ENCODE data around the gene EXD3. TPM values are rescaled to one million over a fixed set of nuclear protein-coding genes. Genes with fewer than 3 reads are reported as not detected.
"Not testable (repeated sequence)": the region's sequence is repeated elsewhere in the genome, so short reads cannot be mapped to it uniquely, and the experiment has no call there.

Gene EXD3
- total RNA-seq, 1 donor from 2014 or later, result 8.1 TPM

DNA sequence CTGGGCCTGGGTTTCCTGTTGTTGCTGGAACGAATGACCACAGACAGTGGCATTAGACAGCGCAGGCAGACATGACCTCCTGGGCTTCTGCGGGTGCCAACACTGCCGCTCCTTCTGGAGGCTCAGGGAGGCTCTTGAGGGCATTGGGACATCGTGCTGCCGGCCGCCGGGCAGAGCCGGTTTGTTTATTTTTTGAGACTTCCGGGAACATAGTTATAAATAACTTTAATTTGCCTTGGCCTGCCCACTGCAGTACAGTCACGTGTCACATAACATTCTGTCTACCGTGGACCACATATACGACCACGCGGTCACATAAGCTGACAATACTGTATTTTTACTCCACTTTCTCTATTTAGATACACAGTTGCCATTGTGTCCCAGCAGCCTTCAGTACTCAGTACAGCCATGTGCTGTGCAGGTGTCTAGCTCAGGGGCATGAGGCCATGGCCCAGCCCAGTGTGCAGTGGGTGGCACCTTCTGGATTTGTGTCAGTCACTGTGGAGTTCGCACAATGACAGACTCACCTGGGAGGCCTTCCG, 153.7 kb downstream of the EXD3 start:
- ATAC-seq, result peak; percentile 16

- no peak for ATAC-seq
Observed at GRCh38 chr9:137268538-137269201, 154.3 kb downstream of the EXD3 start.

- peak; percentile 1 for ATAC-seq
Observed at GRCh38 chr9:137267933-137268355, 155.0 kb downstream of the EXD3 start.

DNA sequence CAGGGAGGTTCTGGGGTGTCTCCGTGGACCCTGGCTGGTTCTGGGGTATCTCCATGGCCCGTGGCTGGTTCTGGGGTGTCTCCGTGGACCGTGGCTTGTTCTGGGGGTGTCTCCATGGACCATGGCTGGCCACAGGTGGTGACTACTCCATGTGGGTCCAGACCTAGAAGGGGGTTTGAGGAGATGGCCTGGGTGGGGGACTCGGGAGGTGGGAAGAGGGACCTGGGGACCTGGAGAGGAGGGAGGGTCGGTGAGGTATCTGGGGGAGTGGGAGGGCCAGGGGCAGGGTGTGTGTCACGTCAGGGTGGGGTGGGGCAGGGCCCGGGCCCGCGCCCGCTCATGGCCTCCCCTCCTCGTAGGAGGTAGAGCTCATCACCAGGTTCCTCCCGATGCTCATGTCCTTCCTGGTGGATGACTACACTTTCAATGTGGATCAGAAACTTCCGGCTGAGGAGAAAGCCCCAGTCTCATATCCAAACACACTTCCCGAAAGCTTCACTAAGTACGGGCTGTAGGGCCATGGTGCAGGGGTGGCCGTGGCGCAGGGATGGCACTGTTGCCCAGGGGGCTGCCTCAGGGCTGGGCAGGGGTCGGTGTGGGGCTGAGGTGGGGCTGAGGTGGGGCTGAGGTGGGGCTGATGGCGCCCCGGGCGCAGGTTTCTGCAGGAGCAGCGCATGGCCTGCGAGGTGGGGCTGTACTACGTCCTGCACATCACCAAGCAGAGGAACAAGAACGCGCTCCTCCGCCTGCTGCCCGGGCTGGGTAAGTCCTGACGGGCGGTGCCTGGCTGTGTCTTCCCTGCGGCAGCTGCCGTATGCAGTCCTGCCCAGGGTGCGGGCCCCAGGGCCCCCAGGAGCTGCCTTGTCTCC, 156.1 kb downstream of the EXD3 start:
- no peak for ATAC-seq

DNA sequence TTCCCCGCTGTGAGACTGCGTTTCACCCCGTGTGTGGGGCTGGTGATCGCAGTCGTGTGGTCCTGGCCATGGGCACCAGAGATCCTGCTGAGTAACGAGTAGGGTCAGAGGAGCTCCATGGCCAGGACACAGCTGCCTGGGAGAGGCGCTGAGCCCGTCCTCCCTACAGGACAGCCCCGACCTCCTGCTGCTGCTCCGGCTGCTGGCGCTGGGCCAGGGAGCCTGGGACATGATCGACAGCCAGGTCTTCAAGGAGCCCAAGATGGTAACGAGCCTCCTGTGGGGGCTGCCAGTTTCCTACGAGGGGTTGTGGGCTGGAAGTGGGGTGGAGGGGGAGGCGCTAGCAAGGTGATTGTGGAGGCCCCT, 156.8 kb downstream of the EXD3 start:
- no peak for ATAC-seq

DNA sequence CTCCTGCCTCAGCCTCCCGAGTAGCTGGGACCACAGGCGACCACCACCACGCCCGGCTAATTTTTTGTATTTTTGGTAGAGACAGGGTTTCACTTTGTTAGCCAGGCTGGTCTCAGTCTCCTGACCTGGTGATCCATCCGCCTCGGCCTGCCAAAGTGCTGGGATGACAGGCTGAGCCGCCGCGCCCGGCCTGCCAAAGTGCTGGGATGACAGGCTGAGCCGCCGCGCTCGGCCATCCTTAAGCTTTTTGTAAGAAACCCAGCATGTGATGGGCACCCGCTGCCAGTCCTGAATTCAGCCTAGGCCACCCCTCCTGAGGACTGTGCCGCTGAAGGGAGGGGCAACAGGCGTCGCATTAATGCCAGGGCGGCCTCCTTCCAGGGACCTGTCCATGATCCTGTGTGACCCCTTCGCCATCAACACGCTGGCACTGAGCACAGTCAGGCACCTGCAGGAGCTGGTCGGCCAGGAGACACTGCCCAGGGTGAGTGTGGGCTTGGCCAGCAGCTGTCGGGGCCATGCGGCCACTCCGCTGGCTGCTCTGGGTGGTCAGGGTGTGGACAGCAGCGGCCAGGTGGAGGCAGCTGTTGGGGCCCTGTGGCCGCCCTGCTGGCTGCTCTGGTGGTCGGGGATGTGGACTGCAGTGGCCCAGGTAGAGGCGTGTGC, 157.3 kb downstream of the EXD3 start:
- ATAC-seq, result no peak

- ATAC-seq, result no peak
Observed at GRCh38 chr9:137264067-137264466, 158.9 kb downstream of the EXD3 start.

GRCh38 chr9:137263506-137263905, 159.5 kb downstream of the EXD3 start:
- ATAC-seq, result no peak

DNA sequence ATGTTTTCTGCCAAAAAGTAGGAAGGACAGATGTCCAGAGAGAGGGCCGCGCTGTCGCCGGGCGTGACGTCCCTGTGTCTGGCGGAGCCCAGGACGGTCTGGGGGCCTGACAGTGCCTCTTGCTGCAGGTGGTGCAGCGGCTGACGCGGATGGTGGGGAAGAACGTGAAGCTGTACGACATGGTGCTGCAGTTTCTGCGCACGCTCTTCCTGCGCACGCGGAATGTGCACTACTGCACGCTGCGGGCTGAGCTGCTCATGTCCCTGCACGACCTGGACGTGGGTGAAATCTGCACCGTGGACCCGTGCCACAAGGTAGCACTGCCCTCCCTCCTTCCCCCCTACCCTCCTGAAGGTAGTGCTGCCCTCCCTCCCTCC, 160.1 kb downstream of the EXD3 start:
- no peak for ATAC-seq

- not testable (repeated sequence) for ATAC-seq
Observed at GRCh38 chr9:137262173-137262908, 160.6 kb downstream of the EXD3 start.

Other genes starting within 250 kb of the EXD3 start
- 25.0 TPM for gene ANAPC2, start 234.6 kb downstream of the EXD3 start, total RNA-seq
- gene SSNA1, start 234.5 kb downstream of the EXD3 start, total RNA-seq, result 86.8 TPM
- 20.5 TPM for gene TPRN, start 222.4 kb downstream of the EXD3 start, total RNA-seq
- 24.8 TPM for gene TMEM203, start 217.5 kb downstream of the EXD3 start, total RNA-seq
- gene NDOR1, start 217.5 kb downstream of the EXD3 start, total RNA-seq, result 8.6 TPM
- gene RNF208, start 200.9 kb downstream of the EXD3 start, total RNA-seq, result 11.2 TPM
- 156 TPM for gene CYSRT1, start 198.0 kb downstream of the EXD3 start, total RNA-seq
- gene RNF224, start 195.7 kb downstream of the EXD3 start, total RNA-seq, result 2.7 TPM
- 0.68 TPM for gene SLC34A3, start 192.3 kb downstream of the EXD3 start, total RNA-seq
- 321 TPM for gene TUBB4B, start 181.9 kb downstream of the EXD3 start, total RNA-seq
- not detected for gene STPG3, start 171.9 kb downstream of the EXD3 start, total RNA-seq
- 36.7 TPM for gene NELFB, start 167.8 kb downstream of the EXD3 start, total RNA-seq
- 15.4 TPM for gene TOR4A, start 145.4 kb downstream of the EXD3 start, total RNA-seq
- gene NRARP, start 120.9 kb downstream of the EXD3 start, total RNA-seq, result 20.4 TPM
- gene NOXA1, start 231 bp upstream of the EXD3 start, total RNA-seq, result 5.5 TPM
- gene ENTPD8, start 18.2 kb upstream of the EXD3 start, total RNA-seq, result not detected
- 13.9 TPM for gene NSMF, start 36.2 kb upstream of the EXD3 start, total RNA-seq
- gene PNPLA7, start 127.2 kb upstream of the EXD3 start, total RNA-seq, result 1.0 TPM
- 36.9 TPM for gene MRPL41, start 128.7 kb upstream of the EXD3 start, total RNA-seq
- gene DPH7, start 155.8 kb upstream of the EXD3 start, total RNA-seq, result 12.6 TPM
- gene ZMYND19, start 167.3 kb upstream of the EXD3 start, total RNA-seq, result 21.5 TPM
- gene ARRDC1, start 182.5 kb upstream of the EXD3 start, total RNA-seq, result 49.7 TPM
- gene EHMT1, start 195.8 kb upstream of the EXD3 start, total RNA-seq, result 48.0 TPM

Measured in esophagus mucosa (tissue), 1 donor.